ENCODE results near the gene RGR.
"Not testable (repeated sequence)": the region's sequence is repeated elsewhere in the genome, so short reads cannot be mapped to it uniquely, and the experiment has no call there.

GRCh38 chr10:84279876-84280475 is 35.1 kb downstream of the RGR start:
- TF ChIP-seq CTCF, POLR2A (IDR thresholded peaks at IDR 0.05): not testable (repeated sequence)

Measured in Peyer's patch (tissue), 4 donors.